SK-N-SH treated with all-trans-retinoic acid at 6 μM for 48 hours (cell line): ENCODE results near the gene TOX2.

Source experiments
- ISL1 ChIP-seq: fragments of 250-450 bp; sonication (Bioruptor Pico); IDR thresholded peaks from 2 replicates; pipeline ENCODE4 v2.1.2; 2022; ENCODE audit warnings: mild to moderate bottlenecking, moderate library complexity
- RARB ChIP-seq: fragments of 250-450 bp; sonication (Bioruptor Pico); IDR thresholded peaks from 2 replicates; pipeline ENCODE4 v1.8.0; 2021; ENCODE audit warnings: mild to moderate bottlenecking, moderate library complexity
- TCF4 ChIP-seq: fragments of 250-450 bp; sonication (Bioruptor Pico); IDR thresholded peaks from 2 replicates; pipeline ENCODE4 v1.8.0; 2021; ENCODE audit warnings: mild to moderate bottlenecking, moderate library complexity, borderline replicate concordance
- ZFP30 ChIP-seq: fragments of 450-650 bp; formaldehyde crosslinking; IDR thresholded peaks from 2 replicates; pipeline ENCODE4 v1.5.0; 2022; ENCODE audit warnings: mild to moderate bottlenecking, moderate library complexity
- ZNF565 ChIP-seq: fragments of 450-650 bp; formaldehyde crosslinking; conservative IDR thresholded peaks from 2 replicates; pipeline ENCODE4 v1.5.0; 2020; ENCODE audit warnings: low read depth, mild to moderate bottlenecking, moderate library complexity
- TF ChIP-seq, protein P1 (sequence below): fragments of 250-450 bp; sonication (Bioruptor Pico); IDR thresholded peaks from 2 replicates; pipeline ENCODE4 v1.5.1; 2021; ENCODE audit warnings: mild to moderate bottlenecking, moderate library complexity
- TF ChIP-seq, protein P2 (sequence below): fragments of 250-450 bp; sonication (Bioruptor Pico); IDR thresholded peaks from 2 replicates; pipeline ENCODE4 v1.8.0; 2021; ENCODE audit warnings: low read depth, mild to moderate bottlenecking, moderate library complexity, borderline replicate concordance

- TF ChIP-seq RARB (no peak), ZFP30 (CRISPR knock-in tag) (no peak), ZNF565 (CRISPR knock-in tag) (no peak), TCF4 (CRISPR knock-in tag) (no peak), ISL1 (CRISPR knock-in tag) (no peak)
- TF ChIP-seq, protein P1, sequence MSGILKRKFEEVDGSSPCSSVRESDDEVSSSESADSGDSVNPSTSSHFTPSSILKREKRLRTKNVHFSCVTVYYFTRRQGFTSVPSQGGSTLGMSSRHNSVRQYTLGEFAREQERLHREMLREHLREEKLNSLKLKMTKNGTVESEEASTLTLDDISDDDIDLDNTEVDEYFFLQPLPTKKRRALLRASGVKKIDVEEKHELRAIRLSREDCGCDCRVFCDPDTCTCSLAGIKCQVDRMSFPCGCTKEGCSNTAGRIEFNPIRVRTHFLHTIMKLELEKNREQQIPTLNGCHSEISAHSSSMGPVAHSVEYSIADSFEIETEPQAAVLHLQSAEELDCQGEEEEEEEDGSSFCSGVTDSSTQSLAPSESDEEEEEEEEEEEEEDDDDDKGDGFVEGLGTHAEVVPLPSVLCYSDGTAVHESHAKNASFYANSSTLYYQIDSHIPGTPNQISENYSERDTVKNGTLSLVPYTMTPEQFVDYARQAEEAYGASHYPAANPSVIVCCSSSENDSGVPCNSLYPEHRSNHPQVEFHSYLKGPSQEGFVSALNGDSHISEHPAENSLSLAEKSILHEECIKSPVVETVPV (CRISPR knock-in tag): no peak
- TF ChIP-seq, protein P2, sequence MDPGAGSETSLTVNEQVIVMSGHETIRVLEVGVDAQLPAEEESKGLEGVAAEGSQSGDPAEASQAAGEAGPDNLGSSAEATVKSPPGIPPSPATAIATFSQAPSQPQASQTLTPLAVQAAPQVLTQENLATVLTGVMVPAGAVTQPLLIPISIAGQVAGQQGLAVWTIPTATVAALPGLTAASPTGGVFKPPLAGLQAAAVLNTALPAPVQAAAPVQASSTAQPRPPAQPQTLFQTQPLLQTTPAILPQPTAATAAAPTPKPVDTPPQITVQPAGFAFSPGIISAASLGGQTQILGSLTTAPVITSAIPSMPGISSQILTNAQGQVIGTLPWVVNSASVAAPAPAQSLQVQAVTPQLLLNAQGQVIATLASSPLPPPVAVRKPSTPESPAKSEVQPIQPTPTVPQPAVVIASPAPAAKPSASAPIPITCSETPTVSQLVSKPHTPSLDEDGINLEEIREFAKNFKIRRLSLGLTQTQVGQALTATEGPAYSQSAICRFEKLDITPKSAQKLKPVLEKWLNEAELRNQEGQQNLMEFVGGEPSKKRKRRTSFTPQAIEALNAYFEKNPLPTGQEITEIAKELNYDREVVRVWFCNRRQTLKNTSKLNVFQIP: no peak
These were observed 119.2 kb downstream of the TOX2 start for GRCh38 chr20:44033873-44034272.
